Retinal pigment epithelial cell (primary cell): ENCODE results near the gene TBX5.

ENCODE experiments used
- DNase-seq: peaks from one replicate; pipeline ENCODE4 v3.0.0-alpha.2; 2010; ENCODE audit warnings: low read depth
- H3K4me3 ChIP-seq: 2 replicates; pipeline ENCODE4 v1.5.1; 2011; ENCODE audit warnings: mild to moderate bottlenecking, low read length, control low read depth, moderate library complexity
- CTCF ChIP-seq: conservative IDR thresholded peaks from 2 replicates; pipeline ENCODE4 v1.5.1; 2011; ENCODE audit warnings: low read depth, low read length, control low read depth, inconsistent platforms

The TBX5 gene

GRCh38 chr12:114400925-114401324 lies 5.0 kb downstream of the TBX5 start:
- TF ChIP-seq CTCF, result no peak
- DNase-seq, result no peak
- no peak overlapping the region for H3K4me3 ChIP-seq

DNA sequence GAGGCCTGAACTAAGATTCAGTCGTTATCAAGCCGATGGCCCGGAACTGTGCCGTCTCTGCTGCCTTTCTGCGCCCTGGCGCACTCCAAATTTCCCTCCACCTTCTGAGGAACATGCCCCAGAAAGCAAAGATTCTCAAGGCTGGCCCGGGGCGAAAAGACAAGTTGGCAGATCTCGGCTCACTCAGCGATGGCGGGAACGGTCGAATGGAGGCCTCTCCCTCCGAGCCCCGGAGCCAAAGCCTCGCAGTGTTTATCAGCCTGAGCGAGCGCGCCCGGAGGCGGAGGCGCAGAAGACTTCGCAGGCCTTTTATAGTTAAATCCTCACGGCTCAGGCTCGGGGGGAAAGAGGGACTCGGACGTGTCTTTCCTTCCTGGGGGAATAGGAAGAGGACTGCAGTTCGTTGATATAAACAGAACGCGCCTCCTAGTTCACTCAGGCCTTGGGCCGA lies 5.6 kb downstream of the TBX5 start:
- no peak for TF ChIP-seq CTCF
- no peak overlapping the region for H3K4me3 ChIP-seq
- no peak for DNase-seq

DNA sequence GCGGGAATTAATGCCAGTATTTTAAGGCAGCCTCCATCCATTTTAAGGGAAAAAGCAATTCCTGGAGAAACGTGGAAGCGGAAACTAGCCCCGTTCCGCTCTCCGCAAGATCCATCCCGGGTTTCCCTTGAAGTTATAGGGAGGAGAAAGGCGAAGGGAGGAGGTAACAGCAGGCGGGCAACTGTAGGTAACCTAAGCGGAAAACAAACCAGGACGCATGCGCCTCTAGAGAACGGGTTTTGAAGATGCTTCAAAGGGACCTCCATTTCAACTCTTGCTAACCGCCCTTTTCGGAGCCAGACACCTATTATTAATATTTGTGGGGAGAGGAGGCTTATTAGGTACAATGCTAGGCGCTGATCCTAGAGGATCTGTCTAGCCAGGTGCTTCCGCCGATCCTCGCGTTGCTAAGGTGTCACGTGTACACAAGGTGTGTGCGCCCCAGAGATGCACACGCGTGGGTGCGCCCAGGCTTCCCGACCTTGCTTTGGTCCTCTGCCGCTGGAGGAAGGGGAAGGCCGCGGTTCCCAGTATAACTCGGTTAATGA lies 6.2 kb downstream of the TBX5 start:
- no peak for DNase-seq
- H3K4me3 ChIP-seq, result no peak overlapping the region
- TF ChIP-seq CTCF, result no peak

- no peak for DNase-seq
- no peak for TF ChIP-seq CTCF
- no peak overlapping the region for H3K4me3 ChIP-seq
Observed at GRCh38 chr12:114397978-114398881, 7.7 kb downstream of the TBX5 start.

GRCh38 chr12:114396869-114397719 lies 8.8 kb downstream of the TBX5 start:
- DNase-seq, result no peak
- no peak overlapping the region for H3K4me3 ChIP-seq
- no peak for TF ChIP-seq CTCF

GRCh38 chr12:114396153-114396868 lies 9.6 kb downstream of the TBX5 start:
- no peak overlapping the region for H3K4me3 ChIP-seq
- no peak for TF ChIP-seq CTCF
- DNase-seq, result no peak
